ENCODE data around the gene PTX4. TPM values are rescaled to one million over a fixed set of nuclear protein-coding genes. Genes with fewer than 3 reads are reported as not detected.
A peak's percentile ranks its signal among the peaks of the same experiment; 100 is the strongest.

Gene PTX4
- polyA plus RNA-seq, 4 donors, result not detected

- DNase-seq (ENCODE audit: low read depth in 4 of 4, low spot score in 2 of 4), result no peak
These were observed 13.6 kb upstream of the PTX4 start for GRCh38 chr16:1502092-1503004.

DNA sequence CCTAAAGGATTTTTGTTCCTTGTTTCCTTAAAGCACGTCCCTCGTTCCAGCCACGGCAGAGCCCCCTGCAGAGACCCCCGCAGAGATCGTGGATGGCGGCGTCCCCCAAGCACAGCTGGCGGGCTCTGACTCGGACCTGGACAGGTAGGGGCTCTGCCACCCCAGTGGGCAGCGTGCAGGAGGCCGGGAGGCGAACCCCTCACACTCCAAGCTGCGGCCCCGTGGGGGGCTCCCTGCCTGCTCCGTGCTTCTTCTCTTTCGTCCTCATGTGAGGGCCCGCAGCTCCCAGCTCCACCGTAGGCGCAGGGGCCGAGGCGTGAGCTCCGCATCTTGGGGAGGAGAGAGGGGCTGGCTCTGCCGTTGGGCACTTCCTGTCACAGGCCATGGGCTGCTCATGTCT is 12.9 kb upstream of the PTX4 start:
- DNase-seq (ENCODE audit: low read depth in 4 of 4, low spot score in 2 of 4), result no peak

DNA sequence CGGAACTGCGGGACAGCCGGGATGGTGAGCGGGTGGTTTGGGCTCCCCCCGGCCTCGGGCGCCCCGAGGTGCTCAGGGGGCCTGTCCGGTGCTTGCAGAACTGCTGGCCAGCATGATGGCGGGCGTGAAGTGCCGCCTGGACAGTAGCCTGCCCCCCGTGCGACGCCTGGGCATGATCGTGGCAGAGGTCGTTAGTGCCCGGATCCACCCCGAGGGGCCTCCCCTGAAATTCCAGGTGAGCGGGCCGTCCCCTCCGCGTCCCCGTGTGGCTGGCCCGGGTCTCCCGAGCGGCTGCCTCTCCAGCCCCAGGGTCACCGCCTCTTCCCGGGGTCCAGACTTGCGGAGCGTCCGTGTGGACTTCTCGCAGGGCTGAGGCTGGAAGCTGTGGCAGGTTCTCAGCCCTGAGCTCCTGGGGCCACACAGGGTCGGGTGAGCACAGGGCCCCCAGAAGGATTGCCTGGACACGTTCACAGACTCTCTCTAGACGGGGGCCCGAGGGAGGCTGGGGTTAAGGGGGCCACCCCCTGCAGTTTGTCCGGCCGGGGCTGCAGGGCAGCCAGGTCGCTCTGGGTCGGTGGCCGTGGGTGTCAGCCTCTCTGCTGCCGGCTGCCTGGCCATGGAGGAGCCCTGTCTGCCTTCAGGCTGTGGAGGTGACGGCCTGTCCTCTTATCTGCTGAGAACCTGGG is 11.9 kb upstream of the PTX4 start:
- DNase-seq (ENCODE audit: low read depth in 4 of 4, low spot score in 2 of 4), result no peak

DNA sequence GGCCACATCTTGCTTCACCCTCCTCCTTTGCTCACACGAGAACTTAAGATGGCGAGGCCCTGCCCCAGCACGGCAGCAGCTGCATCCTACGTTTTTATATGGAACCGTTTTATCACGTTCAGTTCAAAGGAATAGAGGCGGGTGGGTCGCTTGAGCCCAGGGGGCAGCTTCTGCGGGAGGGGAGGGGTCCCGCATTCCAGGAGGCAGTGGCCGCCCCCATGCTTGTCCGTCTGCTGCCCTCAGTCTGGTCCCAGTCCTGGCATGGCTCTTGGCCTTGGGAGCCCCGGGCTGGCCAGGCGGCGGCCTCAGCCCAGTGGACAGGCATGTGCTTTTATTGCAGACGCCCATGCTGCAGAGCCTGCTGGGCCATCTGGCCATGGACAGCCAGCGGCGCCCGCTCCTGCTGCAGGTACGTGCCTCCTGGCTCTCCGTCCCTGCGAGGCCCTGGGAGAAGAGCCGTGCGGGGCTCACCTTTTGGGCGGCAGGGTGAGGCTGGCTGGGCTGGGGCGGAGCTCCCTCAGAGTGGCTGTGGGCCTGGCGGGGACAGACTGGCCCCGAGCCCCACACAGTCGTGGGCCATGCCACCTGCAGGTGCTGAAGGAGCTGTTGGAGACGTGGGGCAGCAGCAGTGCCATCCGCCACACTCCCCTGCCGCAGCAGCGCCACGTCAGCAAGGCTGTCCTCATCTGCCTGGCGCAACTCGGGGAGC is 11.2 kb upstream of the PTX4 start:
- no peak for DNase-seq (ENCODE audit: low read depth in 4 of 4, low spot score in 2 of 4)

- no peak for DNase-seq (ENCODE audit: low read depth in 4 of 4, low spot score in 2 of 4)
These were observed 10.3 kb upstream of the PTX4 start for GRCh38 chr16:1498899-1499676.

DNA sequence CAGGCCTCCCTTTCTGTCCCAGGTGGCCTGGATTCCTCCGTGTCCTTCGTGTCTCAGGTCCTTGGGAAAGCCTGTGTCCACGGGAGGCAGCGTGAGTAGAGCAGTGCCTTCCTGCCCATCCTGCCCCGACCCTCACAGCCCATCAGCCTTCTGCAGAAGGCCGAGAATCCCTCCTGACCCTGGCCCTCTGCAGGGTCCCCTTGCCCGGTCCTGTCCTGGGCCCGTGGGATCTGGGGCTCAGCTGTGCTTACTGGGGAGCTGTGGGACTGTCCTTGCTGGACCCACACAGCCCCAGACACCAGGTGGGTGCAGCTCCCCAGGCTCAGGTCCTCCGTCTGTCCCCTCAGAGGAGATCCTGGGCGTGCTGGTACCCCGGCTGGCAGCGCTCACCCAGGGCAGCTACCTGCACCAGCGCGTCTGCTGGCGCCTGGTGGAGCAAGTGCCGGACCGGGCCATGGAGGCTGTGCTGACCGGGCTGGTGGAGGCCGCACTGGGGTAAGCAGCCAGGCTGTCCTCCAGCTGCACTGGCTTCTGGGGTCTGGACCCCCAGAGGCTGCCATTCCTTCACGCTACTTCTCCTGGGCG is 8.4 kb upstream of the PTX4 start:
- DNase-seq (ENCODE audit: low read depth in 4 of 4, low spot score in 2 of 4), result no peak

DNA sequence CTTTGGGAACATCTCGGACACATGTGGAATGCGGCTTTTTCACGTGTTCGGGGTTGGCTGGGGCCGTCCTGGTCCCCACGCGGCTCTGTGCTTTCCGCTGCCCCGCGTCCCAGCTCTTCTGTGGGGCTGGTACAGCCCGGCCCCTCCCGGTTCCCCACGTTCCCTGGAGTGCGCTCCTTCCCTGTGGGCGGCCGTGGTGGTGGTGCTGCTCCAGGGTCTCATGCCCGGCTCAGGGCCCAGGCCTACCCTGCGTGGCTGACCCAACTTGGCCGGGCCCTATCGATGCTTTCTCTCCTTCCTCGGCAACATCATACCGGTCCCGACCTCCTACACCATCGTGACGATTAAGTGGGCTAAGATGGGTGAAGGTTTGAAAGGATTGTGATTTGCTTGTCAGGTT is 7.7 kb upstream of the PTX4 start:
- DNase-seq (ENCODE audit: low read depth in 4 of 4, low spot score in 2 of 4), result no peak

- DNase-seq (ENCODE audit: low read depth in 4 of 4, low spot score in 2 of 4), result no peak
These were observed 7.1 kb upstream of the PTX4 start for GRCh38 chr16:1495889-1496262.

GRCh38 chr16:1495211-1495888 is 6.6 kb upstream of the PTX4 start:
- no peak for DNase-seq (ENCODE audit: low read depth in 4 of 4, low spot score in 2 of 4)

DNA sequence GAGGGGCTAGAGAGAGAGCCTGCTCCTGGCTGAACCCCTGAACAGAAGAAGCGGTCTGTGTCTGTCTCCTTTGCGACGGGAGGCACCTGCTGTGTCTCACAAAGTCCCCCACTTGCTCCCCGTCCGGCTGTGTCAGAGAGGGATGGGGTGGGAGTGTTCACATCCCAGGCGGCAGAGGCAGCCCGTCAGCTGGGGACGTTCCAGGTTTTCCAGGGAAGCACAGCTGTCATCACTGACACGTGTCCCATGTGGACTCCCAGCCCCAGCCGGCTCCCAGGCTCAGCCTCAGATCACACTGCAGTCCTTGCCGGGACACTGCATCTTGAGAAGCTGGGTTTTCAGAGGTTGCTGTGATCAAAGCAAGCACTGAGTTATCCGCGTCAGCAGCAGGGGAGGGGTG is 6.0 kb upstream of the PTX4 start:
- DNase-seq (ENCODE audit: low read depth in 4 of 4, low spot score in 2 of 4), result no peak

- no peak for DNase-seq (ENCODE audit: low read depth in 4 of 4, low spot score in 2 of 4)
These were observed 5.4 kb upstream of the PTX4 start for GRCh38 chr16:1494129-1494640.

DNA sequence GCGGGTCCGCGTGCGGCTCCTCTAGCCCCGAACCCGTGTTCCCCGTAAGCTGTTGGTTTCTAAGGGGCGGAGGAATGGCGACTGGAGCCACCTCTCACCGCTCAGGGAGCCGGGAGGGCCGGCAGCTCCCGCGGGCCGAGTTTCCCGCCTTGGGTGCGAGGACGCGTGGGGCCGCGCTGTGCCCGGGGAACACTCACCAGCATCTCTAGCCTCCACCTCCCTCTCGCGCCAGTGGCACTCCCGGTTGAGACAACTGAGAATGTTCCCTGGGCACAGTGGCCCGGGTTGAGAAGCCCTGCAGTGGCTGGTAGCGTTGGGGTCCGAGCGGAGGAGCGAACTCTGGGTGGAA is 5.0 kb upstream of the PTX4 start:
- no peak for DNase-seq (ENCODE audit: low read depth in 4 of 4, low spot score in 2 of 4)

DNA sequence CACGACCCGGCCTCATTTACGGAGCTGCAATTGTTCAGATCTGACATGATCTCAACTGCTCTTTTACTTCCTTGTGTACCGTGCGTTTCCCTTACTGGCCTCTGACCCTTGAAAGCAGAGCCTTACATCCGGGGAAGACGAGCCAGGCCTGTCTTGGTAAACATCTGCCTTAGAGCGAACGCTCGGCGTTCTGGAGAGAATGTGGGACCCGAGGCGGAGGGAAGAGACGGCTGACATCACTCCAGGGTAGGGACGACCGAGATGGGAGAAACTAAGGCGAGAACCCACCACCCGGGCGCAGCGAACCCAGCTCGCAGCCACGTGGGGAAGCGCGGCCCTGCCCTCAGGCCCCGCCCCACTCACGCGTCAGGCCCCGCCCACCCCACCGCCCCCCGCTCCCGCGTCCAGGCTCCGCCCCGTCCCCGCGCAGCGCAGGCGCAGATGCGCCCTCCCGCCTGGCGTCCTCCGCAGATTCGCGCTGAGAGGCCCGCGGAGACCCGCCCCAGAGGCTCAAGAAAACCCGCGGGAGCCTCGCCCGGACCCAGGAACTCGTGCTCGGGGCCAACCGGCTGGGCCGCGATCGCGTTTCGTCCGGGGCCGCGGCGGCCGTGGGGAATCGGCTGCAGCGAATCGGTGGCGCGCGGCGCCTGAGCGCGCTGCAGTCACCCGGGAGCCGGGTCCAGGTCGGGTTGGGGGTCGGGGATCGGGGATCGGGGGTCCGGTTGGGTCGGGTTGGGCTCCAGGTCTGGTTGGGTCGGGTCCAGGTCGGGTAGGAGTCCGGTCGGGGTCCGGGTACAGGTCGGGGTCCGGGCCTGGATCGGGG is 4.4 kb upstream of the PTX4 start, which contains the start of gene TELO2:
TSS of gene TELO2 (plus strand) at position 438 of the 823 bp plus-strand sequence. CDS start 922 bp downstream, outside the sequence.
- peak; percentile 56 to 73 (median 66) for DNase-seq (ENCODE audit: low read depth in 4 of 4, low spot score in 2 of 4)

- DNase-seq (ENCODE audit: low read depth in 4 of 4, low spot score in 2 of 4), result no peak
These were observed 3.6 kb upstream of the PTX4 start for GRCh38 chr16:1492082-1492922.

- no peak for DNase-seq (ENCODE audit: low read depth in 4 of 4, low spot score in 2 of 4)
These were observed 2.6 kb upstream of the PTX4 start for GRCh38 chr16:1491327-1491726.

- no peak for DNase-seq (ENCODE audit: low read depth in 4 of 4, low spot score in 2 of 4)
These were observed 333 bp upstream of the PTX4 start for GRCh38 chr16:1489077-1489476.

DNA sequence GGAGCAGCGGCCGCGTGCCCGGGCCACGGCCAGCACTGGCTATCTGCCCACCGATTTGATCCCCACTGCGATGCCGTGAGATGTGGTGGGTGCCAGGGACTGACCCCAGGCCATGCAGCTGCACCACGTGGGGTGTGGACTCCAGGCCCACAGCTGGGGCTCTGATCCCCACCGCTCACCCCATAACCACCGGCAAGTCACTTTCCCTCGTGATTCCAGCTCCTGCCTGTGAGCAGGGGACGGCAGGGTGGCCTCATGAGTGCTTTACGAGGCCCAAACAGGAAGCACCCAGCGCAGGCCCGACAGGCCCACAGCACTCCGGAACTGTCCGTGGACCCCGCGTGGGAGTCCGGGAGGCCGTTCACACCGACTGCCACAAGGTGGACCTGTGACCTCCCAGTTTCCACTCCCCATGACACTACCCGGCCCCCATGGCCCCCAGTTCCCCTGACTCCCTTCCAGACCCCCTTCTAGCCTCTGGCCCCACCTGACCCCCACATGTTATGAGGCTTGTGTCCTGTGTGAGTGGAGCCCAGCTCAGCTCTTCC is 616 bp downstream of the PTX4 start:
- DNase-seq (ENCODE audit: low read depth in 4 of 4, low spot score in 2 of 4), result no peak

Data from left renal cortex interstitium (tissue), 4 donors.